HG02623 (cell line): Measurements from ENCODE around the gene SRD5A3.

ENCODE experiments used
- ATAC-seq: cut with Tn5 transposase; IDR thresholded peaks from one replicate; pipeline ENCODE4 v1.9.1; 2021; ENCODE audit warnings: moderate library complexity; ENCODE audit not compliant: unreplicated experiment

SRD5A3 gene

DNA sequence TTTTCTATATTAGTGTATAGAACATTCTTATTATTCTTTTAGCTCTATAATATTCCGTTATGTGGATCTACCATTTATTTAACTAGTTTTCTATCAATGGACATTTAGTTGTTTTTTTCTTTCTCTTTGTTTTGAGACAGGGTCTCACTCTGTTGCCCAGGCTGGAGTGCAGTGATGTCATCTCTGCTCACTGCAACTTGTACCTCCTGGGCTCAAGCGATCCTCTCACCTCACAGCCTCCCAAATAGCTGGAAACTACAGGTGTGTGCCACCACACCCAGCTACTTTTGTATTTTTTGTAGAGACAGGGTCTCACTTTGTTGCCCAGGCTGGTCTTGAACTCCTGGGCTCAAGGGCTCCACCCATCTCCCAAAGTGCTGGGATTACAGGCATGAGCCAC lies 60.5 kb downstream of the SRD5A3 start:
- no peak for ATAC-seq

DNA sequence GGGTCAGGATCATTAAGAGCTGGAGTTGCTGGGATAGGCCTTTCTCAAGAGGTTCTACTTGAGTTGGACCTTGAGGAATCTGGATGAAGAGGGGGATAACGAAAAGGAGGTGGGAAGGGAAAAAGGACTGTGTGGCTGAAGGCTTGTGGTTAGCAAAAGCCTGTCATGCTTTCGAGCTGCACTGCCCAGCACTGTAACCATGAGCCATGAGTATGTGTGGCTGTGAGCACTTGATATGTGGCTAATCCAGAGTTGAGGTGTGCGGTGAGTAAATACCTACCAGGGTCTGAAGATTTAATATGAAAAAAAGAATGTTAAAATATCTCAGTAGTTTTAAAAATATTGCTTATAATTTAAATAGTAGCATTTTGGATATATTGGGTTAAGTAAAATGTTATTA lies 61.1 kb downstream of the SRD5A3 start:
- ATAC-seq = no peak

DNA sequence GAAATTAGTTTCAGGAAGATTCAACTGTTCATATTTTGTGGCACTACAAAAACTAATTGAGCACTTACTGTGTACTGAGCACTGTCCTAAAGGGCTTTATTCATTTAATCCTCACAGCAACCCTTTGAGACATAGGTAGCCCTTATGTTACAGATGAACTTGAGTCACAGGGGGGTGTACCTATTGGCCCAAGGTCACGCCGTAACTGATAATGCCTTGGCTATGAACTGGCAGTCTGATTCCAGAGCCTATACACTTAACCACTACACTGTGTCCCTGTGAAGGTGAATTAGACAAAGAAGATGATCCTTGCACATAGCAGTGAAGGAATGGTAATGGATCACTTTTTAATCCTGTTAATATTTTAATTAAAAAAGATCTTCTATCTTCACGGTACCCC lies 61.7 kb downstream of the SRD5A3 start:
- ATAC-seq = no peak

DNA sequence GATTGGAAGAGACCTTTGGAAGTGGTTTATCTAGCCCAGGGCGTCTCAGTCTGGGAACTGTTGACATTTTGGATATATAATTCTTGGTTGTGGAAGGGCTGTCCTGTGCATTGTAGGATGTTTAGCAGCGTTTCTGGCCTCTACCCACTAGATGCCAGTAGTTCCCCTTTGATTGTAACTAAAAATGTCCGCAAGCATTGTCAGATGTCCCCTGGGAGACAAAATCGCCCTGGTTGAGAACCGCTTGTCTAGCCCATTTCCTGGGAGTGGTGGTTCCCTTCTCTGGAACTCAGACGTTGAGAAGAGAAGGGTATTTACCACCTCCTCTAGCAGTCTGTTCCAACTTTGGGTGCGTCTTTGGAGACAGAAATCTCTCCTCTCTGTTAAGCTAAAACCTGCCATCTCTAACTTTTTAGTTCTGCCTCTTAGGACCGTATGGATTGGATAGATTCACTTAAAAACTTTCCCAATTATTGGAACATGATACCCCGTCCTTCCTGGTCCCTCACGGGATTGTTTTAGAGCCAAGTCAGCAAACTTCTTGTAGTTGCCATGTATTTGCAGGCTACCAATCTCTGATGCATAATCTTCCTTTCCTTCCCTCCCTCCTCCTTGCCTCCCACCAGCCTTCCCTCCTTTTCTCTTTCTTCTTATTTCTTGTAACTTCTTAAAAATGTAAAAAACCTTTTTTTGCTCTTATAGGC lies 63.6 kb downstream of the SRD5A3 start:
- peak; percentile 70 for ATAC-seq

DNA sequence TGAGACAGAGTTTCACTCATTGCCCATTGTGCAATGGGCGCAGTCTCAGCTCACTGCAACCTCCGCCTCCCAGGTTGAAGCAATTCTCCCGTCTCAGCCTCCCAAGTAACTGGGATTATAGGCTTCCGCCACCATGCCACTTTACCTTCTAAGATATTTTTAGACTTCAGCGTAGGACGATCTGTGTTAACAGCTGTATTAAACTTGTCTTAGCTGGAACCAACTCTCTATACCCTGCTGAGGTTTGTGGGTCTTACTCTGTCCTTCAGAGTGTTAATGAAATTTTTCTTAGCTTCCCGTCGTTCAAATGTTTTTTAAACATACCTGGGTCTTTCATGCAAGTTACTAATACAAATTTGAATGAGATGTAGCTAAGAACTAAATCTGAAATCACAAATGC lies 64.4 kb downstream of the SRD5A3 start:
- ATAC-seq = no peak

DNA sequence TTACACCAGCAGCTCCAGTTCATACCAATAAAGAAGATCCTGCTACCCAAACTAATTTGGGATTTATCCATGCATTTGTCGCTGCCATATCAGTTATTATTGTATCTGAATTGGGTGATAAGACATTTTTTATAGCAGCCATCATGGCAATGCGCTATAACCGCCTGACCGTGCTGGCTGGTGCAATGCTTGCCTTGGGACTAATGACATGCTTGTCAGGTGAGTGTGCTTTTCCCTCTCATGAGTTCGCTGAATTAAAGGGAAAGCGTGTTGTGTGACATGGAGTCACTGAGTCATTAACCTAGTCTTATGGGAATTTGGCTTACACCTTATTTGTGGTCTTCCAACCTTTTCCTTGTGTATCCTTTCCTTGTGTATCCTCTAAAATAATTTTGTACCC lies 65.6 kb downstream of the SRD5A3 start:
- ATAC-seq = no peak

DNA sequence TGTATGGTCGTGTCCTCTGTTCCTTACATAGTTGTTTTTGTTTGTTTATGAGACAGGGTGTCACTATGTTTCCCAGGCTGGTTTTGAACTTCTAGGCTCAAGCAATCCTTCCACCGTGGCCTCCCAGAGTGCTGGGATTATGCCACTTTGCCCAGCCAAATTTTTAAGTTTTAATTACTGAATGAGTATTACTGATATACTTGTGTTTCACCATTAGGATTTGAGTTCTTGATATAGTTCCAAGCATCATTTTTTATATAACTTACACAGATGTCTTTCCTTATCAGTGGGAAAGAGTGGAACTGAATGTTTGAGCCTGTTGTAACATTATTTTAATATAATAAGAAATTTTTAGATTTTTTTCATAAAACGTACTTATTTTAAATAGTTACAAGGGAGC lies 70.1 kb downstream of the SRD5A3 start:
- ATAC-seq = no peak
